Thyroid gland (tissue), 4 donors: ENCODE measurements around the gene ACACA. TPM values are rescaled to one million over a fixed set of nuclear protein-coding genes. Genes with fewer than 3 reads are reported as not detected.

Experiments
- DNase-seq, 2 donors: peaks; one replicate each; pipeline ENCODE4 v3.0.0-alpha.2; 2019
- H3K27ac ChIP-seq, 3 donors: fragments of 200-600 bp; sonication (generic); 1 replicate in 2 of 3; 2 replicates in 1 of 3; pipeline ENCODE4 v1.5.1; 2016 to 2019; ENCODE audit warnings: mild to moderate bottlenecking in 1 of 3, moderate library complexity in 1 of 3
- H3K27me3 ChIP-seq: fragments of 200-600 bp; sonication (generic); one replicate; pipeline ENCODE4 v1.5.1; 2019
- H3K36me3 ChIP-seq, 2 donors: fragments of 200-600 bp; sonication (generic); one replicate each; pipeline ENCODE4 v1.5.1; 2016 to 2019
- H3K4me1 ChIP-seq, 2 donors: fragments of 200-600 bp; sonication (generic); one replicate each; pipeline ENCODE4 v1.5.1; 2017 to 2019
- H3K4me3 ChIP-seq, 3 donors: fragments of 200-600 bp; sonication (generic); replicated peaks in 1 of 3; 1 replicate in 2 of 3; 2 replicates in 1 of 3; pipeline ENCODE4 v1.5.1; 2016; ENCODE audit warnings: mild to moderate bottlenecking in 1 of 3
- H3K9me3 ChIP-seq: fragments of 200-600 bp; sonication (generic); one replicate; pipeline ENCODE4 v1.5.1; 2017
- CTCF ChIP-seq, 6 experiments: fragments of 200-600 bp in 3 of 6; fragments of 450-650 bp in 3 of 6; sonication (generic) in 3 of 6; IDR thresholded peaks; one replicate each; pipeline ENCODE4 v1.5.1; 2016 to 2019; ENCODE audit warnings: antibody characterized with exemption in 6 of 6, mild to moderate bottlenecking in 2 of 6, inconsistent platforms in 1 of 6, moderate library complexity in 1 of 6
- POLR2A ChIP-seq, 2 donors: fragments of 450-650 bp; IDR thresholded peaks; one replicate each; pipeline ENCODE4 v1.6.1; 2017; ENCODE audit warnings: antibody characterized with exemption in 2 of 2, mild to moderate bottlenecking in 2 of 2, moderate library complexity in 1 of 2
- WGBS, 2 donors: methylation state at CpG; one replicate each; pipeline ENCODE4 v1.1.5; 2017; 5-methylcytosine and 5-hydroxymethylcytosine counted together
- intact Hi-C: fragments of 100-400 bp; cut with DNase I; formaldehyde crosslinking; loops from one replicate; pipeline ENCODE4 v1.15.1; 2023
- total RNA-seq, 4 donors: library from RNA; depleted of rRNA; stranded (reverse); fragments of >200 nt; gene quantifications; one replicate each; pipeline ENCODE4 v1.2.3, GENCODE V29; 2016

The ACACA gene
- total RNA-seq, 4 donors from 2014 or later = 27.2 to 55.7 (median 38.4) TPM

- Histone ChIP-seq H3K27me3 (no peaks in the 10 kb centered on the region), H3K9me3 (no peaks in the 10 kb centered on the region), H3K4me1 (no peaks in the 10 kb centered on the region), H3K27ac (no peak overlapping the region), H3K36me3 (no peaks in the 10 kb centered on the region), H3K4me3 (no peak overlapping the region)
- intact Hi-C loops = no loop called here
- TF ChIP-seq CTCF (IDR thresholded peaks at IDR 0.05) (no peak), POLR2A (IDR thresholded peaks at IDR 0.05) (no peak)
- no peak for DNase-seq
Measured at GRCh38 chr17:37315601-37316000, 91.0 kb downstream of the ACACA start.

GRCh38 chr17:37312137-37312923, 94.3 kb downstream of the ACACA start:
- H3K9me3 ChIP-seq = no peaks in the 10 kb centered on the region
- intact Hi-C loops = no loop called here
- no peak for DNase-seq
- no peak overlapping the region for H3K4me3 ChIP-seq
- no peaks in the 10 kb centered on the region for H3K4me1 ChIP-seq
- H3K27ac ChIP-seq = no peak overlapping the region
- H3K27me3 ChIP-seq = no peaks in the 10 kb centered on the region
- 89 to 92% methylated on average over 3 of the region's 3 CpGs for WGBS, 2 donors
- H3K36me3 ChIP-seq = no peaks in the 10 kb centered on the region
- TF ChIP-seq CTCF (IDR thresholded peaks at IDR 0.05) = no peak
- TF ChIP-seq POLR2A (IDR thresholded peaks at IDR 0.05) = no peak

- Histone ChIP-seq H3K9me3 (no peaks in the 10 kb centered on the region), H3K4me3 (no peak overlapping the region), H3K27ac (no peak overlapping the region), H3K27me3 (no peaks in the 10 kb centered on the region), H3K36me3 (no peaks in the 10 kb centered on the region), H3K4me1 (no peaks in the 10 kb centered on the region)
- intact Hi-C loops = no loop called here
- no peak for TF ChIP-seq CTCF (IDR thresholded peaks at IDR 0.05)
- no peak for TF ChIP-seq POLR2A (IDR thresholded peaks at IDR 0.05)
- DNase-seq = no peak
- 85 to 89% methylated on average over 1 of the region's 1 CpG for WGBS, 2 donors
Measured at GRCh38 chr17:37310940-37311339, 95.7 kb downstream of the ACACA start.

GRCh38 chr17:37309051-37309450, 97.6 kb downstream of the ACACA start:
- WGBS, 2 donors = 88 to 97% methylated on average over 5 of the region's 5 CpGs
- Histone ChIP-seq H3K27ac (no peak overlapping the region), H3K36me3 (no peaks in the 10 kb centered on the region), H3K4me3 (no peak overlapping the region), H3K27me3 (no peaks in the 10 kb centered on the region), H3K9me3 (no peaks in the 10 kb centered on the region), H3K4me1 (no peaks in the 10 kb centered on the region)
- no peak for DNase-seq
- intact Hi-C loops = no loop called here
- no peak for TF ChIP-seq POLR2A (IDR thresholded peaks at IDR 0.05)
- TF ChIP-seq CTCF (IDR thresholded peaks at IDR 0.05) = no peak

GRCh38 chr17:37305406-37305905, 101.2 kb downstream of the ACACA start:
- no peaks in the 10 kb centered on the region for H3K27me3 ChIP-seq
- H3K36me3 ChIP-seq = no peaks in the 10 kb centered on the region
- WGBS, 2 donors = 95 to 100% methylated on average over 2 of the region's 2 CpGs
- DNase-seq = no peak
- no peak overlapping the region for H3K27ac ChIP-seq
- TF ChIP-seq CTCF (IDR thresholded peaks at IDR 0.05) (no peak), POLR2A (IDR thresholded peaks at IDR 0.05) (no peak)
- peaks cover 0 to 5% of the 10 kb centered on the region in 2 donors for H3K4me1 ChIP-seq
- no peaks in the 10 kb centered on the region for H3K9me3 ChIP-seq
- intact Hi-C loops = no loop called here
- no peak overlapping the region for H3K4me3 ChIP-seq
